ENCODE measurements around the gene MPND. TPM values are rescaled to one million over a fixed set of nuclear protein-coding genes. Genes with fewer than 3 reads are reported as not detected.

MPND gene
- 9.6 and 10.7 TPM in 2 replicates for total RNA-seq

- DNase-seq (ENCODE audit: low read depth, low spot score), result peak; percentile 30
Observed at GRCh38 chr19:4343370-4344307, at the start of gene MPND. MPND (plus strand) TSS chr19:4343562; CDS start chr19:4343594, 32 bp downstream.

- DNase-seq (ENCODE audit: low read depth, low spot score), result no peak
Observed at GRCh38 chr19:4294389-4294788, 49.0 kb upstream of the MPND start.

- DNase-seq (ENCODE audit: low read depth, low spot score), result no peak
Observed at GRCh38 chr19:4295972-4296771, 47.2 kb upstream of the MPND start.

- DNase-seq (ENCODE audit: low read depth, low spot score), result no peak
Observed at GRCh38 chr19:4297901-4298809, 45.2 kb upstream of the MPND start.

- DNase-seq (ENCODE audit: low read depth, low spot score), result no peak
Observed at GRCh38 chr19:4298810-4299550, 44.4 kb upstream of the MPND start.

GRCh38 chr19:4300589-4300988, 42.8 kb upstream of the MPND start:
- no peak for DNase-seq (ENCODE audit: low read depth, low spot score)

GRCh38 chr19:4301590-4302242, 41.6 kb upstream of the MPND start:
- no peak for DNase-seq (ENCODE audit: low read depth, low spot score)

GRCh38 chr19:4302243-4302640, 41.1 kb upstream of the MPND start, which contains the start of gene TMIGD2:
TMIGD2 (minus strand) TSS chr19:4302389; CDS start chr19:4302385, 4 bp downstream.
- no peak for DNase-seq (ENCODE audit: low read depth, low spot score)

GRCh38 chr19:4303819-4304537, 39.4 kb upstream of the MPND start:
- no peak for DNase-seq (ENCODE audit: low read depth, low spot score)

GRCh38 chr19:4304538-4305256, 38.7 kb upstream of the MPND start, which contains the start of gene FSD1:
FSD1 (plus strand) TSS chr19:4304598; CDS start chr19:4304747, 149 bp downstream.
- no peak for DNase-seq (ENCODE audit: low read depth, low spot score)

- DNase-seq (ENCODE audit: low read depth, low spot score), result no peak
Observed at GRCh38 chr19:4305257-4305612, 38.1 kb upstream of the MPND start.

- DNase-seq (ENCODE audit: low read depth, low spot score), result no peak
Observed at GRCh38 chr19:4305659-4306058, 37.7 kb upstream of the MPND start.

GRCh38 chr19:4310247-4311121, 32.9 kb upstream of the MPND start:
- DNase-seq (ENCODE audit: low read depth, low spot score), result no peak

GRCh38 chr19:4313847-4314490, 29.4 kb upstream of the MPND start:
- DNase-seq (ENCODE audit: low read depth, low spot score), result no peak

- no peak for DNase-seq (ENCODE audit: low read depth, low spot score)
Observed at GRCh38 chr19:4316956-4317355, 26.4 kb upstream of the MPND start.

- DNase-seq (ENCODE audit: low read depth, low spot score), result no peak
Observed at GRCh38 chr19:4318460-4318859, 24.9 kb upstream of the MPND start.

Measured in pulmonary artery endothelial cell (primary cell).